Measurements from ENCODE around the gene IL22RA1.

IL22RA1 gene

GRCh38 chr1:24070821-24071393 is 72.0 kb downstream of the IL22RA1 start:
- DNase-seq, result peak; percentile 48

DNA sequence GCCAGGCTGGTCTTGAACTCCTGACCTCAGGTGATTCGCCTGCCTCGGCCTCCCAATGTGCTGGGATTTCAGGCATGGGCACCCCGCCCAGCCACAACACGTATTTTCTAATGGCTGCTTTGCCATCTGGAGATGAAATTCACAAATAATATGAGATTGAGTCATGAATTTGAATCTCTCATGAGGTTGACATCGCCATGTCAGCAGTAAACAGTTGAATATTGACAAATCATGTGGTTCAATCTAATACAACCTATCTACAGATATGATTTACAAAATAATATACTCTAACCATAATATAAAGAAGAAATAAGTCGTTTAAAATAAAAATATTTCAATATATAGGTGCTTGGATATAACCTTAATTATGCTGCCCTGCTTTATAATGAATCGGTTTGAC is 73.1 kb downstream of the IL22RA1 start:
- no peak for DNase-seq

Measured in central memory CD4-positive, alpha-beta T cell (primary cell).